Thyroid gland (tissue), 4 donors: ENCODE measurements around the gene ICOS.

ENCODE experiments used
- CTCF ChIP-seq, 6 experiments: fragments of 200-600 bp in 3 of 6; fragments of 450-650 bp in 3 of 6; sonication (generic) in 3 of 6; IDR thresholded peaks; one replicate each; pipeline ENCODE4 v1.5.1; 2016 to 2019; ENCODE audit warnings: antibody characterized with exemption in 6 of 6, mild to moderate bottlenecking in 2 of 6, inconsistent platforms in 1 of 6, moderate library complexity in 1 of 6
- POLR2A ChIP-seq, 2 donors: fragments of 450-650 bp; IDR thresholded peaks; one replicate each; pipeline ENCODE4 v1.6.1; 2017; ENCODE audit warnings: antibody characterized with exemption in 2 of 2, mild to moderate bottlenecking in 2 of 2, moderate library complexity in 1 of 2

- no peak for TF ChIP-seq CTCF (IDR thresholded peaks at IDR 0.05)
- TF ChIP-seq POLR2A (IDR thresholded peaks at IDR 0.05): no peak
Measured at GRCh38 chr2:203897544-203897943, 39.0 kb upstream of the ICOS start.
